Colon (tissue), 2 donors: ENCODE data around the gene U2SURP.

Source experiments
- FAIRE-seq: peaks from 2 replicates; lab custom pipeline; 2012; peaks lifted over from hg19 to GRCh38; lab: Jason Lieb, UNC
- donor health status: control.
- donor health status: control.

Gene U2SURP

GRCh38 chr3:143001369-143002082 is at the start of gene U2SURP:
Gene U2SURP (plus strand): TSS chr3:143001570. CDS start chr3:143001629, 59 bp downstream.
- FAIRE-seq, result no peak

- no peak for FAIRE-seq
Measured at GRCh38 chr3:142951794-142952193, 49.6 kb upstream of the U2SURP start.

DNA sequence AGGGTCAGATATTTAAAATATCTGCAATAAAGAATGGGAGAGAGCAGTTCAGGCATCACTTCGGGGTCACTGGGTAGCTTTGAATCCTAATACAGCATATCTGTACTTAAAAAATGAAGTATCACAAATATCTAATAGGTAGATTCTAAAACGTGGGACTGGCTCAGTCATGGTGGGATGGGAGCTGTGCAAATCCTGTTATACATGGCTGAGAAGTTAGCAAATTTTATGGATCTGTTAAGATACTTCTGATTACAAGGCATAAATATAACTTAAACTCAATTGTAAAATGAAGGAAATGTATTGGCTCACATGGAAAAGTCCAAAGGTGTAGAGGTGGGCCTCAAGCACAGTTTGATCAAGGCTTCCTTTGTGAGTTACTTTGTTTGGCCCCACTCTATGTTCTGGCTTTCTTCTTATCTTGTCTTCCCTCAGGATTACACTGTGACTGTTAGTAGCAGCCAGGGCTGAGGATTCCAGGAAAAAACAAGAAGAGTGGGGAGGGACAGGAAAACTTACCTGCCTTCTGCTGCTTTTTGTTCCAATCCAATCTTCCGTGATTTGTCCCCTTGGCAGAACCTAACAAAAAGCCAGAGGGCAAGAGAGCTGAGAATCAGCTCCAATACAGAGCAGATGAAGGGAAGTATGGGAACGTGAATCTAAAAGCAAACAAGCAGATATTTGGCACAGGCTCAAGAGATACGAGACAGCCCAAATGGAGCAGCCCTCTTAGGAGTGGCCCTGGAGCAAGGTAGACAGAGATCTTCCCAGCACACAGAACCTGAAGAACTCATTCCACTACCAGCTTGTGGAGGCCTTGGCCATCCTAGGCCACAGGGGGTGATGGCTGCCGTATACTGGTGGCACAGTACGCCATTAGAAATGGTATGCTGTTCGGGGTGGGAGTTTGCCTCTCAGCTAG is 48.8 kb upstream of the U2SURP start:
- no peak for FAIRE-seq

GRCh38 chr3:142953443-142953842 is 47.9 kb upstream of the U2SURP start:
- FAIRE-seq, result no peak

DNA sequence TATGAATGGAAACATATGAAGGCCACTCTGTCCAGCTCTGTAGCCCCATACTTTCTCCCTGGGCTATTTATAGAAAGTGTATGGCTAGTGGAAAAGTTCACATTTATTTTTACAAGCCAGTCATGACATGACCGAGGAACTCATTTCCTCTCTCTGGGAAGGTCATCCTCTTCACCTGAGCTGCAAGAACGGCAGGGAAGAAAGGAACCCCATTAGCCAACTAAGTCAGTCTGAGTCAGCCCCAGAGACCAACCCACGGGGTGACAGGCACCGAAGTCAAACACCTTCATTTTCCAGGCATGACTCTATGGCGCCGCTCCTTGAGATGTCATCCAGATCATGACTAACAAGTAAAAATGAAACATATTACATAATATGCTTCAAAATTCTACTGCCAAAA is 42.7 kb upstream of the U2SURP start:
- FAIRE-seq, result no peak

- no peak for FAIRE-seq
Measured at GRCh38 chr3:142960322-142960850, 41.0 kb upstream of the U2SURP start.

- no peak for FAIRE-seq
Measured at GRCh38 chr3:142961539-142961938, 39.8 kb upstream of the U2SURP start.

- no peak for FAIRE-seq
Measured at GRCh38 chr3:142962175-142962519, 39.2 kb upstream of the U2SURP start.

- FAIRE-seq, result no peak
Measured at GRCh38 chr3:142962520-142963233, 38.7 kb upstream of the U2SURP start.

GRCh38 chr3:142963234-142963515 is 38.2 kb upstream of the U2SURP start:
- no peak for FAIRE-seq

GRCh38 chr3:142963516-142964448 is 37.6 kb upstream of the U2SURP start, which contains the start of gene PAQR9:
Gene PAQR9 (minus strand): TSS chr3:142963674. CDS start chr3:142963336, 338 bp downstream.
- FAIRE-seq, result no peak

DNA sequence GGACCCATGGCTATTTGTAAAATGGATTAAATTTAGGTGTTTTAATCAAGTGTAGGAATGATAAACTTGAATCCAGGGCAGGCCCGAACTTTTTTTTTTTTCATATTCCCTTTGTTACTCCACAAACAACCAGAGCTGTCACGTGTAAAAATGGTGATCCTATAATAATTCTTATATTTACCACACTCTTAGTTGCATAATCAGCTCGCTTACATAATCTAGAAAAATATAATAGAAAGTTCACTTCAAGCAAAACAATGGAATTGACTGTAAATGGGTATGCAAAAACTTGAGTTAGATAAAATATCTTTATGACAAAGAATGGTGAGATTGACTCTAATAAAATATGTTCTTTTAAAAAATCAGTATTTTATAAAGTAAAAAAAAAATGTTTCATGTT is 35.8 kb upstream of the U2SURP start:
- FAIRE-seq, result no peak

GRCh38 chr3:142966808-142967207 is 34.6 kb upstream of the U2SURP start:
- no peak for FAIRE-seq

- no peak for FAIRE-seq
Measured at GRCh38 chr3:142968319-142969025, 32.9 kb upstream of the U2SURP start.

DNA sequence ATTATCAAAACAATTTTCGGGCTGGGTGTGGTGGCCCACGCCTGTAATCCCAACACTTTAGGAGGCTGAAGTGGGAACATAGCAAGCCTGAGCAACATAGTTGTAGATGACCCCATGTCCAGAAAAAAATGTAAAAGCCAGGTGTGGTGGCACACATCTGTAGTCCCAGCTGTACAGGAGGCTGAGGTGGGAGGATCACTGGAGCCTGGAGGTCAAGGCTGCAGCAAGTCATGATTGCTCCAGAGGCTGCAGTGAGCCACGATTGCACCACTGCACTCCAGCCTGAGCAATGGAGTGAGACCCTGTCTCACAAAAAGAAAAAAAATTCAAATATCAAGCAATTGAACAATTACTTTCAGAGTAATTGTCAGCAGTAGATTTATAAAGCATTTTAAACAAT is 29.9 kb upstream of the U2SURP start:
- FAIRE-seq, result no peak

DNA sequence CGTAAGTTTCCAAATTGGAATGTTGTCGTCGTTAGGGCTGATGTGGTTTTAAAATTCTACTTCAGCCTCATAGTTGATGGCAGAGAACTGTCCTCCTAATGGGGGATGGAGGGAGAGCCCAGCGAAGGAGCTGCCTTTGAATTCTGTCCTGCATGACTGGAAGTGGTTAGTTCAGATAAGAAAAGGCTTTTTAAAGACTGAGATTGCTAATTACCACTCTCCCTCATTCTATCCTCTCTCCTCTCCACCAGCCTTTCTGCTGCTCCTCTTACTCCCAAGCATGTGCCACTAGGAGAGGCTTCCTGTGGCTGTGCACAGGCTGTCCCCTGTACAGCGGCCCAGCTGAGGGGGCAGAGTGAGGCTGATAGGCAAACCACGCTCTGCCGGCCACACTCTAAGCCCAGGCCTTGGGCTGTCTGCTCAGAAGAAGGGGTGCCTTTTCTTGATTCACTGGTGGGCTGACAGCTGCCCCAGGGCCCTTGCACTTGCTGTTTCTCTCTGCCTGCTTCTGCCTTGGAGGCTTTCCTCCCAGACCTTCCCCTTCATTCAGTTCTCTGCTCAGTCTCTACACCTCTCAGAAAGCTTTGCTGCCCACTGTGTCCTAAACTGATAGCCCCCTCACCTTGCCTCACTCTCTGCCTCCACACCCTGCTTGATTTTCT is 29.1 kb upstream of the U2SURP start:
- no peak for FAIRE-seq

DNA sequence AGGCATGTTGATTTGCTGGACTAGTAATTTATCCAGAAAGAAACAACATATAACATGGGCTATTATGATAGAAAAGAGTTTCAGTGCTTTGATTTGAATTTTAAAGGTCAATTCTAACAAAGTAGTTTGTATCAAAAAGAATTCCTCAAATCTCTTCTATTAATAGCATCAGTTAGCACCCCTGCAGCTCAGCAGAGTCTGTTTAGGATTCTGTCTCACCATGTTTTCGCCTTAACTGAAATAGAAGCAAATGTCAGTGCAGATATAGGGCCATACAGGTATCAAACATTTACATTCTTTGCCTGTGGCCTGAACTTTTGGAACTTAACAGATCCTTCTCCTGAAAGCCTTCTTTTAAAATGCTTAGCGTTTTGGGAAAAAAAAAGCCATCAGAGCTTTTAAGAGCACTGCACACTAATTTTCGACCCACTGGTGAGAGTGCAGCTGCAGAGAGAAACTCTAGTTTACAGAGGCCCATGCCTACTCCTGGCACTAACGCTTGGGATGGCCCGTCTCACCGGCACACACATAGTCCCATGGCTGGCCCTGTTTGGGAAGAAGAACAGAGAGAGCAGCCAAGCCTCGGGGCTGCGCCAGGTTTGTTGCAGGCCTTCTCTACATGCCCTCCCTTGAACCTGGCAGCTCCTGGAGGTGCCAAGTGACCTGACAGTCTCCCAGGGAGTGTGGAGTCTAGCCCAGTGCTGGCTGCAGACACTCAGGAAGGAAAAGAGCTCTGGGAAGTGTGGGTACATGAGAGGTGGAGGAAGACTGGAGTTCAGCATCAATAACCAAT is 28.0 kb upstream of the U2SURP start:
- FAIRE-seq, result no peak

DNA sequence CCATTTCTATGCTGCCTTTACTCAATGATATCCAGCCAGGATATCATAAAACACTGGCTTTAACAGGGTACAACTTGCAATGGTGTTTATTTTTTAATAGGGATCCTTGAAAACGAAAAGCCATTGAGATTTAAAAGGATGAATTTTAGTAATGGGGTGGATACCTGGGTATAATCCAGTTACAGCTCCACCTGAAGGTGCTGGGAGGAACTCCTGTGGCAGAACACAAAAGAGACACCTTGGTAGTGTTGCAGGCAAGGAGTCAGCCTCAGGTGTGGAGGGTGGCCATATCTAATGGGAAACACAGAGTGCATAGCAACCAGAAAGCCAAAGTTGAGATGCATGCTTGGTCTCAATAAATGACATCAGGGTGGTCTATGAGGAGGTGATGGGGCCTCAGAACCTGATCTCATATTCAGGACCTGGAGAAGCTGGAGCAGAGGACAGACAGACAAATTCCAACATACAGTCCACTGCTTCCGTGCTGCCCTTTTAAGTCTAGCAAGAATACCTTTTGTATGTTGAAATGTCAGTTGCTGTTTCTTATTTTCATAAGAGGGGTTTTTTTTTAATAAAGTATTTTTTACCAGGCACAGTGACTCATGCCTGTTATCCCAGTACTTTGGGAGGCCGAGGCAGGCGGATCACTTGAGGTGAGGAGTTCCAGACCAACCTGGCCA is 25.9 kb upstream of the U2SURP start:
- FAIRE-seq, result no peak
